GM21576 (cell line): ENCODE measurements around the gene TSC22D1.
"Not testable (repeated sequence)": the region's sequence is repeated elsewhere in the genome, so short reads cannot be mapped to it uniquely, and the experiment has no call there.

Experiments used
- ATAC-seq: cut with Tn5 transposase; IDR thresholded peaks from one replicate; pipeline ENCODE4 v1.9.1; 2021; ENCODE audit warnings: mild to moderate bottlenecking, moderate library complexity; ENCODE audit not compliant: unreplicated experiment

The TSC22D1 gene

DNA sequence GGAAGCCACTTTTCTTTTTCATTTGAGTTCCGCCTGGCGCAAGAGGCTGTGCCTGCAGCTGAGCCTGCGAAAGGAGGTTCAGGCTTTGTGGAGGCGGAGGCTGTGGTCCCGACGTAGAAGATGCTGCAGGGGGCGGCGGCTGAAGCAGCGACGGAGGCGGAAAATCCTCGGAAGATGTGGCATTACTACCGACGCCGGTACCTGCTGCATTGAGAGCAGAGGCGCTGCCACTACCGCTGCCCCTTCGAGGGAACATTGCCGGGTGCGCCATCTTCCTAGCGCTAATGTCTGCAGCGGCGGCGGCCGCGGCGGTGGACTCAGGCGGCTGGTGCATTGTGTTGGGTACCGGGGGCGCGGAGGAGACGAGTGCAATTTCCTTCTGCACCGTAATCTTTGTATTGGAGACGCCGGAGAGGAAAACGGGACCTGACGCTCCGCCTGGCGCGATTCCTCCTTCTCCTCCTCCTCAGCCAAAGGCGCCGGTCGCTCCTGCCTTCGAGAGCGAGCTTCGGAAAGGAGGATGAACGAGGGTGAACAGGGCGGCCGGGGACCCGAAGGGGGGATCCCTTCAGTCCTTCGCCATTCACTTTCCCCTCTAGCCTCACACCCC is at the start of gene TSC22D1:
Gene TSC22D1, minus strand, starts transcription at position 590 of the 610 bp plus-strand sequence. Its CDS starts 256 bp downstream, at position 334.
- no peak for ATAC-seq

DNA sequence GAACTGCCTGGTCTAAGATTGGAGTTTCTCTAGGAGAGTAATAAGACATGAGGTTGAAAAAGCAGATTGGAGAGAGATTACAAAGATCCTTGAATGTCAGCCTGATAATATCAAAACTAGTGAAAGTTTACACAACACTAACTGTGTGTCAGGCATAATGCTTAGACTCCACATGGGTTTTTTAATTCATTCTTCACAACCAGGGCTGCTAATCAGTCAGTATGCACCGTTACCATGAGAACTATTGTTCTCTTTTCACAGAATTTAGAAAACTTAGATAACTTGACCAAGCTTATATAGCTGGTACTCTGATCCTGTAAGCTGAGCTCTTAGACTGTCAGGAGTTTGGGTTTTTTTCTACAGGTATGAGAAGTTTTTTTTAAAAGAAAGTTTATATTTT is 46.6 kb upstream of the TSC22D1 start:
- ATAC-seq: no peak

DNA sequence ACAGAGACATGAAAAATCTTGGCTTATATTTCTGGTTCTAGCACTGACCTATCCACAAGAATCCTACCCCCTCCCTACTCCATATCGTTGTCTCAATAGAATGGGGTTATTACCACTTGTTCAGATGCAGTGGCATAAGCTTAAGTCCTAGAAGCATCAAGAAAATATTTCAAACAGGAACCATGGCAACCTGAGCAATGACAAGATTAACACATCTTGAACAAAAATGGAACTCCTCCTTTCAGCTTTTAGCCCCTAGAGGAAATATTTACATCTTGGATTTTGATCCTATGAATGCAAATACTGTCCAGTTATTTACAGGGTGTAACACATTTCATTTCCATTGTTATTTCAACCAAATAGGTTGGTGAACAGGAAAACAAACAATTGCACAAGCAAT is 46.1 kb upstream of the TSC22D1 start:
- ATAC-seq: no peak

DNA sequence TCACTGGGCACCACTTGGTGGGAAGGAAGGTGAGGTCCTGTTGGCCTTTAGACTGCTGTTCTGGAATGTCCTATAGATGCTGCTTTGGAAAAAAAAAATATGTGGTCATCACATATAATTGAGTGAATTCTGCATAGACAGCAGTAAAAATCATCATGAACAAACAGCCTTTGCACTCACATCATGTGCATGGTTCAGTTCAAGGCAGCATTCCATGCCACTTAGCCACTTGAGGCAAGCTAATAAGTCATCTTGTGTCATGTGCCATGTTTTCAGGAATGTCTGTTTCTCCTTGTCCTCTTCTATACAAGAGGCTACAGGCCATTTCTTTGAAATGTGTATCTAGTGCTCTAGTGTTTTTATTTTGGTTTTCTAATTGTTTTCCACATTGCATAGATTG is 43.9 kb upstream of the TSC22D1 start:
- no peak for ATAC-seq

DNA sequence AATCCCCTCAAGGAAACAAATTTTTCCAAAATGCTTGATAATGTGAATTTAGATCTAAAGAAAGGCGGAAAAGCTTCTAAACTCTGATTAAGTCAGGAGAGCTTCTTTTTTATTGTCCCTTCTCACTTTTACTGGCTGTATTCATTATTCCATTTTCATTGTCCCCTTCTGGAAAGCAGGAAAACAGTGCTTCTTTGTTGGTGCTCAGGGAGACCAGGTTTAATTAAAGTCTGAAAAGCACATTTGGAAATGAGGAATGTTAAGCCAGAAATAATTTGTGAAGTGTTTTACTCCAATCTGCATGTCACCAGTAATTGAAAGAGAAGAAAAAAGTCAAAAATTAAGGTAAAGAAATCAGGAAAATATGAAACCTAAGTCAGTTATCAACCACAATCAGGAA is 43.5 kb upstream of the TSC22D1 start:
- no peak for ATAC-seq

DNA sequence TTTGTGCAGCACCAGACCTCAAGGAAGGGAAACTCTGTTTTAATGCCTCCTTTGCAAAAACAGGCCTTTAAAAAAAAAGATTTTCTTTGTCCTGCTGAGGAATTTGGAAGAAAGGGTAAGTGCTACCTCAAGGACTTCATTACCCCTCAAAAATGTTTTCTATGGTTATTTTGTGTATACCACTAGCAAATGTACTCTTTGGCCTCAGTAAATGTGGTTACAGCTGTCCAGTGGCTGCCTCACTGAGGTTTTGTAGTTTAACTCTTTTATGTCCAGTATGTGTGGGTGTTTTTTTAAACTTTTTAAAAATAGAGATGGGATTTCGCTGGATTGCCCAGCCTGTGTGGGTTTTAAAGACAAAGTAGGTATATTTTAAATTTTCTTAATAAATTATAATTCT is 42.2 kb upstream of the TSC22D1 start:
- no peak for ATAC-seq

DNA sequence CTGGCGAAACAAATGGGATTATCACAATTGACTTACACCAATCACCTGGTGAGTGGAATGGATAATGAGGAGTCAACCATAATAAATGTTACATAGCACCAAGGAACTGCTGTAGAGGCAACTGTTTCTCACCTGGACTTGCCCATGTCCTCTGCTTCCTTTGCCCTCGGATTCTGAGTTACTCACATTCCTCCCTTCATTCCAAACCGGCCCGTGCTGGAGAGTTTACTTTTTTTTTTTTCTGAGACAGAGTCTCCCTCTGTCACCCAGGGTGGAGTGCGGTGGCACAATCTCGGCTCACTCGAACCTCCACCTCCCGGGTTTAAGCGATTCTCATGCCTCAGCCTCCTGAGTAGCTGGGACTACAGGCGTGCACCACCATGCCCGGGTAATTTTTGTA is 41.5 kb upstream of the TSC22D1 start:
- no peak for ATAC-seq

DNA sequence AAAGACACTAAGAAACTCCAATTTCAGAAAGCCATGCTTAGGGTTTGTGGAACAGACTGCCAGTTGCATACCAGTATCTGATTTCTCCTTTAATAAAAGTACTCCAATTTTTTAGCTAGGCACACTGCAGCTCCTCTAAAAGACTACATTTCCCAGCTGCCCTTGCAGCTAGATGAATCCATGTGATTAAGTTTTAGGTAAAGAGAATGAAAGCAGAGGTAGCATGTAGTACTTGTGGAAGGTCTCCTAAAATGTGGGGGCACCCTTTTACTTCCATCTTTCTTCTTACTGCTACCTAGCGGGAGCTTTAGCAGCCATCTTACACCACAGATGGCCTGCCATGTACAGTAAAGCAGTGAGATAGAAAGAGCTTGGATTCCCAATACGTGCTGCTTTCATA is 33.0 kb upstream of the TSC22D1 start:
- ATAC-seq: no peak

DNA sequence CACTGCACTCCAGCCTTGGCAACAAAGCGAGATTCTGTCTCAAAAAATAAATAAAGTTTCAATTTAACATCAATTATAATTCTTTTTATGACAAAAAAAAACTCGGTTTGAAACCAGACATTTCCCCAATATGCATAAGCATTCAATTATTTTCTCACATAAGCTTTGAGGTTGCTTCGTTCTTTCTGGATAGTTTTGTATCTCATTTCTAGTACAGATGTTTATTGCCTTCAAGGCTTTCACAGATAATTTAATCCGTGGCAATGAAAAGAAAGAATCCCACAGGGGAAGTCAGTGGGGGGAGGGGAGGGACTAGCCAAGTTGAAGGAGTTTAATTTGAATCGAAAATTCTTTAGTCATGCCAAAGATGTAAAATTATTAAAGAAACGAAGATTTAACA is 29.6 kb upstream of the TSC22D1 start:
- ATAC-seq: no peak

DNA sequence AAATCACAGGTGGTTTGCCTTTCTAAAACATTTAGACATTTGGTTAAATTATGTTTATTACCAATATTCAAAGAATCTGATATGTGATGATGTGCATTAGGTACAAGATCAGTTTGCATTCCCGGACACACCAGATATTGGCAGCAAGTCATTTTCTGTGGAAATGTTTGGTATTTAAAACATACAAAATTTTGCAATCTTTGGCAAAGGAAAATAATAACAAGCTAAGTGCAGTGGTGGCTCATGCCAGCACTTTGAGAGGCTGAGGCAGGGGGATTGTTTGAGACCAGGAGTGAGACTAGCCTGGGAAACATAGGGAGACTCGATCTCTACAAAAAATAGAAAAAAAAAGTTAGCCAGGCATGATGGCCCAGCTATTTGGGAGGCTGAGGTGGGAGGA is 29.1 kb upstream of the TSC22D1 start:
- ATAC-seq: no peak

DNA sequence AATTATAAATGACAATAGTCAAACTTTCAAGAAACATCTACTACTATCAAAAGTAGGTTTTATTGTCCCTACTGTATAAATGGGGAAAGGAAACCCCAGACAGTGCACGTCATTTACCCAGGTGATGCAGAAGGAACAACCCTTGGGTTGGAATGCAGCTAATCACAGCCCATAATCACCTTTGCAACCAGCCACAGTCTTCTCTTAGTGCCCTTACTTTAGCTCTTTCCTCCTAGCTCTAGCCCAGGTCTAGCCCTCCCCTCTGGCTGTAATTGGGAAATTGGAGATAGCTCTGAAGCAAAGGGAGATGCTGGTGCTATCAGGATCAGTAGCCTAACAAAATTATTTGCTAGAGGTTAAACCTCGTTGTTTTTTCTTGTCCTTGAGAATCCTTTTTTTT is 25.5 kb upstream of the TSC22D1 start:
- no peak for ATAC-seq

DNA sequence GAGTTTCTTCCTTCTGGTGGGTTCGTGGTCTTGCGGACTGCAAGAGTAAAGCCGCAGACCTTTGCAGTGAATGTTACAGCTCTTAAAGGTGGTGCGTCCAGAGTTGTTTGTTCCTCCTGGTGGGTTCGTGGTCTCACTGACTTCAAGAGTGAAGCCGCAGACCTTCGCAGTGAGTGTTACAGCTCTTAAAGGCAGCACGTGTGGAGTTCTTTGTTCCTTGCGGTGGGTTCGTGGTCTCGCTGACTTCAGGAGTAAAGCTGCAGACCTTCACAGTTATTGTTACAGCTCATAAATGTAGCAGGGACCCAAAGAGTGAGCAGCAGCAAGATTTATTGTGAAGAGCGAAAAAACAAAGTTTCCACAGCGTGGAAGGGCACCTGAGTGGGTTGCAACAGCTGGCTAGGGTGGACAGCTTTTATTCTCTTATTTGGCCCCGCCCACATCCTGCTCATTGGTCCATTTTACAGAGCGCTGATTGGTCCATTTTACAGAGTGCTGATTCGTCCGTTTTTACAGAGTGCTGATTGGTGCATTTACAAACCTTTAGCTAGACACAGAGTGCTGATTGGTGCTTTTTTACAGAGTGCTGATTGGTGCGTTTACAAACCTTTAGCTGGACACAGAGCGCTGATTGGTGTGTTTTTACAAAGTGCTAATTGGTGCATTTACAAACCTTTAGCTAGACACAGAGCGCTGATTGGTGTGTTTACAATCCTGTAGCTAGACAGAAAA is 17.9 kb upstream of the TSC22D1 start:
- not testable (repeated sequence) for ATAC-seq

DNA sequence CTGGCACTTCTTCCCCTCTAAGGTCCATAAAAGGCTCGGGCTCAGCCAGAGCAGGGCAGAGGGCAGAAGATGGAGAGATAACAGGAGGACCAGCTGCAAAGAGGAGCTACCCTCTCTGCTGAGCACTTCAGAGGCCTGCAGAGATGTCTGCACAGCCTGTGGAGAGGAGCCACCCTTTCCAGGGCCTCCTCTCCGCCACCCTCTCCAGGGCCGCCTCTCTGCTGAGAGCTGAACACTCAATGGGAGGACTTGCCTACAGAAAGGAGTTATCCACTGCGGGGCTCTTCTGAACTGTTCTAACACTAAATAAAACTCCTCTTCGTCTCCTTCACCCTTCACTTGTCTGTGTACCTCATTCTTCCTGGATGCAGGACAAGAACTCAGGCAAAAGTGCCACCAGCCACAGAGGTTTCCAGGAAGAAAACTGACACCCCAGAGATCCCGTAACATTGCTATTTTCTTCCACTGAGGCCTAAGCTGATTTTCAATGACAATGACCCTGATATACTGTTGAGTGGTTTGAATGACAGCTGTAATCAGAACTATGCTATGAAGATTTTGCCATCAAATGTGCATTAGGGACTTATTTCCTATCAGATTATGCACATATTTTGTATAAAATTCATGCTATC is 16.2 kb upstream of the TSC22D1 start:
- no peak for ATAC-seq

DNA sequence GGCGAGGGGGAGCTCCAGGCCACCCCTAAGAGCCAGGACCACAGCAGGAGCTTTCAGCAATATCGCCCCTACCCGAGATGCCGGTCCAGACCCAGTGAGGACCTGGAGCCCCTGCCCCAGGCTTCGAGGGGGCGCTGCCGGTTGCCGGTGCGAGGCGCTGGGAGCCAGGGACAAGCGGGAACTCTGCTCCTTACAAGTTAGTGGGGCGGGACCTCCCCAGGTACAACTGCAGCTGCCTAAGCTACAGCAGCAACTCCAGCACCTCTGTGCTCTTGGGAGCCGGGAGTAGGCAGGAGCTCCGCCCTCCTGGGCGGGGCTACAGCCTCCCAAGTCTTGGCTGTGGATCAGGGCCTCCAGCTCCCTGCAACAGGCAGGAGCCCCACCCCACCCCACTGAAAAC is 15.2 kb upstream of the TSC22D1 start:
- no peak for ATAC-seq

DNA sequence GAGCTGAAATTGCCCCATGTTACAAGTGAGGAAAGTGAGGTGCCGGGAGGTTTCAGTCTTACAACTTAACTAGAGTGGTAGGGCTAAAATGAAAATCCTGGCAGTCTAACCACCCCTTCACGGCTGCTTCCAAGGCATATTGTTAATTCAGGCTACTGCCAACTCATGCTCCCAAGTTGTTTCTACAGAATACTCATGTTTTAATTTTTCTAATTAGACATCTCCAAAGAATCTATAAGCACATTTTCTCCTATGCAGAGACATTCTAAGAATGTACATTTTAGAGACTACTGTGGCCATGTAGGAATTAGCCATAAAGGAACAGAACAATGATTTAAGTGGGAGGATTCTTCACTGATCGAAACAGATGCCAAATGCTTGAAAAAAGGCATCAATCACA is 7.0 kb upstream of the TSC22D1 start:
- ATAC-seq: no peak

DNA sequence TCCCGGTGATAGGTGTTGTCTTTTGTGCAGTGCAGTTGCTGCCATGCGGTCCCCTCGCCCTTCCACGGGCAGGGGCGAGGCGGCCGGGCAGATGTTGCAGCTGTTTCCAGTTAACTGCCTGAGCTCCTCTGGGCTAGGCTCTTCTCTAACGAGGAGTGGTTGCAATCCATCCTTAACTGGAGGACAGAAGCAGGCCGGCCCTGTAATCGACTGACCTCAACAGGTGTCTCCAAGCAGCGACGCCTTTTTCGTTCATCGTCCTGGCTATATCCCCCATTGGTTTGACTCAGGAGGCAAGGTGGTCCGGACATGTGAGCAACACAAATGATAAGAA is 1.9 kb upstream of the TSC22D1 start:
- ATAC-seq: no peak

DNA sequence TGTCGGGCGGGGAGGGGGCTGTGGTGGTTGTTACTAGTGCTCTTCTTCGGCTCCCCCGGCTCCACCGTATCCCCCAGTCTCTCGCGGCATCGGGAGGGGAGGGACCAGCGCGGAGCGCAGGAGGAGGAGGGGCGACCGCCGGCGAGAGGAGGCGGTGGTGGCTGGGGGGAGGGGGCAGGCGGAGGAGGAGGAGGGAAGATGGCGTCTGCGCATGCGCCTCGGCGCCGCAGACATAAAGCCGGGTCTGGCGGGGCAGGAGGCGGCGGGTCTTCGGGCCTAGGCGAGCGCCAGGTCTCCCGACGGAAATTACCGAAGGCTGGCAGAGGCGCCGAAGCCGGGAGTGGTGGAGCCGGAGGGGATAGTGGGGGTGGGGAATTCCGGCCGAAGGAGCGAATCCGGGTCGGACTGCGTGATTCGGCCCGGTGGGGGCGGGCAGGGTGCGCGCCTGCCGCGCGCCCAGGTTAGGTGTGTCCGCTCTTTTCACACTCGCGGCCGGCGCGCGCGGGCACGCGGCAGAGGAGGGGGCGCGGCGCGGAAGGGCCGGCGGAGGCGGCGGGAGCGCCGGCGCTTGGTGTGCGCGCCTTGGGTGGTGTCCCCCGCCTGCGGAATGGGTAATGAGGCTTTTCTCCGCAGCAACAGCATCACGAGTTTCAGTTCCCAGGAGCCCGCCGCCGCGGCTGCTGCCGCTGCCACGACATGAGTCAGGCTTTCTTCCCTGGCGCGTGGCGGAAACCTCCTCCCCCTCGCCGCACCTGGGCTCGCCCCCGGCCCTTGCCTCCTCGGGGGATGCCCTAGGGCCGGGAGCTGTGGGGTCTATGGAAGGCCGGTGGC is 1.3 kb upstream of the TSC22D1 start:
- ATAC-seq: peak; percentile 62

DNA sequence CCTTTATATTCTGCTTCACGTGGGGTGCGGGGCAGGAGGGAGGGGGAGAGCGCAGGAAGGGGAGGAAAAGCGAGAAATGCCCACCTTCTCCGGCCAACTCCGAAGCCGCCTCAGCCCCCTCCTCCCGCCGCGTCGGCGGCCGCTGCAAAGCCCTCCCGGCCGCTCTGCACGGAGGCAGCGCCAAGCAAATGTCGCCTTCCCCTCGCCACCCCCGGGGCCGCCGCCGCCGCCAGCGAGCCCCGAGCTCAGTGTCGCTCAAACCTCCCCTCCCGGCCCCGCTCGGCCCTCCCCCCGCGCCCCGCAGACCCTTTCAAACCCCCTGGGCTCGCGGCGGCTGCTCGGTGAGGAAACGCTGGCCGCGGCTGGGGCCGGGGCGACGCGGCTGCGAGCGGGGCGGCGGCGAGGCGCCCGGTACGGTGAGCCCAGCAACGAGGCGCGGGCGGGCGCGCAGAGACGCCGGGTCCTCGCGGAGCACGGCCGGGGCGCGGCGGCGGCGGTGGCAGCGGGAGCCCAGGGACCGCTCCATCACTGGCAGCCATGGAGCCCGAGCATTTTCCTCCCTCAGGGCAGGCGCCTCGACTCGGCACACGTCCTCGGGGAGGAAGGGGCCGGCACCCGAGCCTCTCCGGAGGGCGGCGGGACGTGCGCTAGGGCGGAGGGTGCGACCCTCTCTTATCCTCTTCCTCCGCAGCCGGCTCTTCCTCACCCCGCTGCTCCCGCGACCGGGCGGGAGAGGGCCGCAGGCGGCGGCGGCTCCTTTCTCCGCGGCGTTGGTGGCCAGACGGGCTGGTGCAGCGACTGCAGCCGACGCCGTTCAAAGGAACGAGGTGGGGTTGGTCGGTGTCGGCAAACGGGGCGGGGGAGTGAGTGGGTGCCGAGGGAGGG is 463 bp upstream of the TSC22D1 start:
- ATAC-seq: peak; percentile 22

DNA sequence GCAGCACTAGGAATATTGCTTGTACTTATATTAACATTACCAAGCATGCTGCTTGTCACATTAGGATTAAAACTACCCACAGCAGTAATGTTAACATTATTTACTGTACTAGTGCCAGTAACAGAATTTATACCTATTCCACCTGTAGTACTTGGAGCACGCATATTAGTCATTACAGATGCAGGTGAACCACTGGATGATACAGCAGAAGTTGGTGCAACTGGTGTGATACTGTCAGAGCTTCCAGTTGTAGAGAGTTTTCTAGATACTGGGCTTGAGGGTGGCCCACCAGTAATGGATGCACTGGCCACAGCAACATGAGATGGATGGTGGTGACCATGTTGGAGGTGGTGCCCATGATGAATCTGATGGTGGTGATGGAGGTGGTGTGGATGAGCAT is 1.1 kb downstream of the TSC22D1 start:
- ATAC-seq: no peak

DNA sequence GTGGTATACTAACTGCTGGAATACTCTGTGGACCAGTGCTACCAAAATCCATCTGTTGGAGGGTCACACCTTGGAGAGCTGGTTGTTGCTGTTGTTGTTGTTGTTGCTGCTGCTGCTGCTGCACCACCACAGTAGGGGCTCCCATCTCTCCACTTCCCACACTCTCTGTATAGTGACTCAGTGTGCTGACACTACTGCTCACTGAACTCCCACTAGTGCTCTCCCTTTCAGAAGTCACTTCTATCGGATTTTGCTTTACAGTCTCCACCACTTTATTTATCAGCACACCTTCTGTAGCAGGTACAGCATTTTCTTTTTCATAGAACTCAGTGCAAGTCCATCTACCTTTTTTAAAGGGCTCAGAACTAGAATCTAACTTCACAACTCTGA is 1.7 kb downstream of the TSC22D1 start:
- no peak for ATAC-seq
